B cell (primary cell): Measurements from ENCODE around the gene MTHFSD.

Experiments used
- CTCF ChIP-seq: fragments of 200-600 bp; IDR thresholded peaks from one replicate; pipeline ENCODE4 v1.8.0; 2022; ENCODE audit warnings: antibody characterized with exemption, mild to moderate bottlenecking
- EZH2 ChIP-seq: IDR thresholded peaks from 2 replicates; pipeline ENCODE4 v1.6.1; 2012; ENCODE audit warnings: borderline replicate concordance, low read depth, mild to moderate bottlenecking, moderate library complexity, low read length; ENCODE audit not compliant: insufficient read depth, poor library complexity, severe bottlenecking

GRCh38 chr16:86510465-86511261, 44.4 kb downstream of the MTHFSD start, which contains the start of gene FOXF1:
- TF ChIP-seq EZH2: no peak
- no peak for TF ChIP-seq CTCF
